CD4-positive, alpha-beta T cell treated with Interleukin-21 for 1 hour (primary cell): ENCODE data around the gene EBF3.

ENCODE experiments used
- DNase-seq: peaks from one replicate; pipeline ENCODE4 v3.0.0-alpha.2; 2020

Gene EBF3

DNA sequence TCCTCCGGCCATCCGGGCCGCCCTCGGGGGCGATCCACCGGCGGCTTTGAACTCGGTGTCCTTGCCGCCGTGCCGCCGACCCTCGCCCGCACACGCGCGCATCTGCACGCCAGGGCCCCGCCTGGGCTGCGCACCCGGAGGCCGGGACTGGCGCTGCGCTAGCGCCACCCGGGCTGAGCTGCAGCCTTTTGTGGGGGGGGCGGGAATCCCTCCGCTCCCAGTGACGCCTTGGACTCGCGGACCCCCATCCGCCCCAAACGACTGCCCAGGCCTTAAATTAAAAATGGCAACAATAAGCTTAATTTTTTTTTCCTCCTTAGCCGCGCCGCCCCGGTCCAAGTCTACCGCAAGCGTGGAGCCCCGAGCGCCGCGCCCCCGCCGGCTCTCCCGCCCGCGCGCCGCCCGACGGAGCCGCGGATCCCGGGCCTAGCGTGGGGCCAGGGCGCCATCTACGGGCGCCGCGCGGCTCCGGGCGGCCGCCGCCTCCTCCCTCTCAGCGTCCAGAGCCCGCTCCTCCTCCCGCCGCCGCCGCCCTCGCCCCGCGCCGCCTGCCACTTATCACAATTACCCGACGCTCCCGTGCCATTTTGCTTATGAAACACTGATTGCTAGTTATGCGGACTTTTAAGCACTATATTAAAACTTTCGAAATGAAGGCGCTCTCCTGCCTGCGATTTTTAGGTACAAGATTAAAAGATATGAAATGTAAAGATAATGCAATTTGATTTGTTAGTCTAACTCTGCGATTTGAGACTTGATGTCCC is 7.5 kb upstream of the EBF3 start:
- DNase-seq = peak; percentile 15

DNA sequence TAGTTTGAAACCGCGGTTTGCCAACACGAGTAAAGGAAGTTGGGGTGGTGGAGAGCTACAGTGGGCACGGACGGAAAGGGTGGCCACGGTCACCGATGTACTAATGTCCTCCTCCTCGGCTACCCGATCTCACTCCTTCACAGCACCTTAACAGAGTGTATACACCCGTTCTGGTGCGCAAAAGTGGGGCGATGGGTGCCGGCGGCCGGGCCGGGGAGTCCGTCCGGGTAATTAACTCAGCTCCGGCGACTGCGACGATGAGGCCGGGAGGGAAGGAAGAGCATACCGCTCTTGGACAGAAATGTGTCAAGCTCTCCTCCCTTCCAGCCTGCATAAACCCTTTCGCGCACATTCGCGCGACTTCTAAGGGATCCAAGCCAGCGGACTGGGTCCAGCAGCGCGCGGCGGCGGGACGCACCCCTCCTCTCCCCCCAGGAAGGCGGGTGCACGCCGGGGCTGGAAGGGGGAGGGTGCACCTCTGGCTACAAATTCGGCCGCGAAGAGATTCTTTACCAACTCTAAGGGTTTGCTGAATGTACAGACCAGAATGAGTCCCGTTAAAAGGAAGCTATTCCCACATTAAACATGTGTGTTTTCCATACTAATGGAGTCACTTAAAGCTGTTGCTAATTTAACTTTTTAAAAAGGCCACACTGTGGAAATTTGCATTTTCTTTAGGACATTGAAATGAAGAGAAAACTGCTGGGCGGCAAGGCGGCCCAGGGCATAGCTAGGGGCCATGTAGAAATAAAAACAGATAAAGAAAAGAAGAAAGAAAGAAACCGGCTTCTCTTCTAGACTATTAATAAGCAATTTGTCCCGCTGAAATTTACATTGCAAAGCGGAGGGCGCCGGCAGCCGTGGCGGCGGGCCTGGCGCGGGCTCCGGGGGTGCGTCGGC is 6.6 kb upstream of the EBF3 start:
- no peak for DNase-seq

DNA sequence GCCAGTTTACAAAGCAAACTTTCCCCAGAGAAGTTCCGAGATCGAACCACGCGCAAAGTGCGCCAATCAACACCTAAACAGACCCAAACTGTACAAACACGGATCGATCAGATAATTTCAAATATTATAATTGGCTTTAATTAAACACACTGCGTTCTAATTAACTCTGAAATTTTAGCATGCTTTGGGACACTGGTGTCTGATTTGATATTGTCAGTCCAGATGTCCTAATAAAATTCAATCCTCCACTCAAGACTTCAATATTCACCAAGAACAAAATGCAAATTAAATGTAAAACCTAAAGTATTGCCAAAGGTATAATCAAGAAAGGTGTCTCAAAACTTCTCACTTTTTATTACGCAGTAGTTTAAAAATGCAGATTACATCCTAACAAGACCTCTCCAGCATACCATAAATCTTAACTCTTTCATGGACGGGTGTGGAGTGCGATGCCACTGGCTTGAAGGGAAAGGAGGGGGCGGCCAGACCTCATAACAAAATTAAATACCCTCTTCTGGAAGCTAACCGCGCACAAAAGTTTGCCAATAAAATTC is 5.9 kb upstream of the EBF3 start:
- DNase-seq = no peak

DNA sequence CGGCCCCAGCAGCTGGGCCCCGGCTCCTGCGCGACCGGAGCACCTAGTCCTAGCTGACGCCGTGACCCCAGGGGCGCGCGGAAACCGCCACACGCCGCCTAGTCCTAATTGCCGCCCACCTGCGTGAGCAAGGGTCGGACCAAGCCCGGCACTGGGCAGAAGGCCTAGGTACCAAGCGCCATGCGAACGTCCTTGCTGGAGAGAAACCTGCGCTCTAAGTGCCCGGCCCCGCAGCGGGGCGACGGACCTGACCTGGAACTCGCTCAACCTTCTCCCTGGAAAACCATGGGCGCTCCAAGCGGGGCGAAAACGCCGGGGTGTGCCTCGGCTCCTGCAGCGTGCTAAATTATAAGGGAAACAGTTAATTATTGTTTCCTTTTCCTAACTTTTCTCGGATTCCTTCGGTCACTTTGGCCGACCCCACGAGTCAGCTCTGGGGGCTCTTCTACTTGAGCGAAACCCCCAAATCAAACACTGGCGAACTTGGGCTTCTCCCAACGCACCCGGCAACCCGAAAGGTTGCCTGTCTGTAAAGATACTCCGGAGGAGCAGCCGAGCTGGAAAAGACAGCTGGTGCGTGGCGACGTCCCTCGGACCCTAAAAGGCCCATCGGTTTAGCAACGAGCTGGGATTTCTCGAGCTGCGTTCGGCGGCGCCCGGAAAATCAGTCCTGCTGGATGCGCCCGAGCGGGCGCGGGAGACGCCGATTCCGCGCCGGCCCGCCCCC is 5.3 kb upstream of the EBF3 start:
- DNase-seq = no peak

DNA sequence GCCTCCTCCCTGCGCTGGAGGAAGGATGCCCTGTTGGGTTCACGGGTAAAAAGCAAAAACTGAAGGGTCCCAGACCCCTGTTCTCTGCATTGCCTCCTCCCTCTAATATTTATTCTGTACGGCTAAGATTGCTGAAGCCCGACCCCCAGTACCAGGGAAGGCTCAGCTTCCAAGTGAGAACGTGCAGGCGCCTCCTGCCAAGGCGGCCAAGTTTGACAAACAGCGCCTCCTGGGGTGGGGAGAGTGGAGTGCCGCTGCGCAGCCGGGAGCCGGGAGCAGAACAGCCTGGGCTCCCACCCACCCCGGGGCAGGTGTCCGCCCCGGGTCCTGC is 4.7 kb upstream of the EBF3 start:
- DNase-seq = no peak

DNA sequence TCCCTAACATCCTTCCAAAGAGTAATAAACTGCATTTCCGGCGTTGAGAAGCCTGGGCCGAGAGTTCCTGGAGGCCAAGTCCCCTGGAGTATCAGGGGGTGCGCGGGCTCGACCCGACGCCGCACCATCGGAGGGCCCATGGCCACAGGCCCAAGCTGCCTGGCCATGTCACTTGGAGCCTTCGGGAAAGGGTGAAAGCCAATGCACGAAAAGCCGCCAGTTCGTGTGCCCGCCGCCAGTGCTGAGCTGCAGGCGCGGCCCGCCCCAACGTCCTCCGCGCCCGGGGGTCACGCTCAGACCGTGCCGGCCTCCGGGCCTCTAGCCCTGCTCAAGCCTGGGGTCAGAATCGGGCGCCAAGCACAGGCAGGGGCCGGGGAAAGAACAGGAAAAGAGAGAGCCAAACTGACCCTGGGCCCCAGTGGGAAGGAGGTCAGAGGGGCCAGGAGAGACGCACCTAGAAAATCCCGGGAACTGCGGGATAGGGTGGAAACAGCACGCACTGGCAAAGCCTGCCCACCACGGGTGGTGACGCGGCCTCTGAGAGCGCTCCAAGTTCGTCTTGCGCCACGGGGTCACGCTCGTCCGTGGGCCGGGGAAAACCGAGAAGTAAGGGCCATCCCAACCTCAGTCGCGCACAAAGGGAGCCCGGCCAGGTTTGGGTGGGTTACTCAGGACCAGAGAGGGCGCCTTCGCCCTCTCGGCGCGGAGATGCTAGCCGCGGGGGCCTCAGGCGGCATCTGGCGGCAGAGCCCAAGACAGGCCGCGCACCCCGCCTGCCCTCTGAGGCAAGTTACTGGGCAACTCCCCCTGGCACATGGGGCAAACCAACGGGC is 4.2 kb upstream of the EBF3 start:
- no peak for DNase-seq

DNA sequence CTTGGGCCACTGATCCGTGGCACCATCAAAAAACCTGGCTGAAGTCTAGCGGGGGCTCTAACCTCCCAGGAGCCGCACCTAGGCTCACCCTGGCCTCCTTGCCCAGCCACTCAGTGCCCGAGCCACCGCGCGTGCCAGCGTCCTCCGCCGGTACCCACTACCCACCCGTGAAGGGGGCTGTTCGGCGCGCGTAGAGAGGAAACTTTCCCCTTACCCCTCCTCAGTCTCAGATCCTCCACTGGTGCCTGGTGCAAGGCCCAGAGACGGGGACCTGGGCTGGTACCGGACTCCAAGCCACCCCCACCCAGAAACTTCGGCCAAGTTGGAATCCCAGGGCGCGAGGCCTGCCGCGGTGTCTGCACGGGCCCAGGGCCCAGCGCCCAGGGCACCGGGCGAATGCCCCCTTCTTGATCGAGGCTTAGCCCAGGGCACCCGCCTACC is 3.5 kb upstream of the EBF3 start:
- DNase-seq = no peak

DNA sequence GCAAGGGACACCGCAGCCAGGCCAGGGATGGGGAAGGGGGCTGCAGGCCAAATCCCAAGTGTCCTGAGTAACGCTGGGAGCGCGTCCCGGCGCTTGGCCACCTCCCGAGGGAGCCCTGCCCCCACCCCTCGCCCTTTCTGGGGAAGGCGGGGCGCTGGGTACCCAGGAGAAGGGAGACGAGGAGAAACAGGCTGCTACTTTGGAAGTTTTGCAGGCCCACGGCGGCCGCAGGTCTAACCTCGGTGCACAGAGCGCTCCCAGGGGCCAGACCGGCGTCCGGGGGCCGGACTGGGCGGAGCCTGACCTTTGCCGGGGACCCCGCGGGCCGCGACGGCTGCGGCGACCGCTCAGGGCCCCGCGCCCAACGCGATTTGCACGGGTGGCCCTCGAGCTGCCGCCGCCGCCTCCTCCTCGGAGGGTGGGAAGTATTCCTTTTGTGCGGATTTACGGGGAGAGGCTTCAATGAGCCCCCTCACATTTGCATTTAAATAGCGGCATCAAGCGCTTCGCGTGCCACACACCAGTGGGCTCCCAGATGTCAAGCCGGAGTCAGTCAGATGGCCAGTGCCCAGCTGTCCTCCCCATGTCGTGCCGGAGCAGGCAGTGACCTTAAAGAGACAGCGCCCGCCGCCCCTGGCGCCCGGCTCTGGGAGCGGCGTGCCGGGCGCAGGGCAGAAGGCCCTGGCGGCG is 3.0 kb upstream of the EBF3 start:
- no peak for DNase-seq

DNA sequence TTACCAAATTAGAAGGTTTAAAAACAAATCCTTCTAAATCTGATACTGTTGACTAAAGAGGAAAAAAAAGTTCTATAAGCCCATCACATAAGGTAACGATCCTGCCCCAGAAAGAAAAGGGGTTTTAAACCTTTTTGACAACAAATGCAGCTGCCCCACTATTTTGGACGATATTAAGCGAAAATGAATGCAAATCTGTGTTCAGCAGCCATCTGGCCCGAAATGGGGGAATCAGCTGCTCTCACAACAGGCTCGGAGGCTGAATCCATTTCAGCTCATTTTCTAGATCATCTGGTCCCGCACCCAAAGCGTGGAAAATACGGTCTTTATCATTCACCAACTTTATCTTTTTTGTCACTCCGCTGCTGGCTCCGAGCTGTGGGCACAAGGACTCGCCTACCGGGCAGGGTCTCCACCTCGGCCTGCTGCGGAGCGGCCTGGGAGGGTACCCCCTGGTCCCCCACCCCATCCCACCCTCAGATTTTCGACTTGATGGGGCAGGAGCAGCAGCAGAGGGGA is 2.4 kb upstream of the EBF3 start:
- no peak for DNase-seq

DNA sequence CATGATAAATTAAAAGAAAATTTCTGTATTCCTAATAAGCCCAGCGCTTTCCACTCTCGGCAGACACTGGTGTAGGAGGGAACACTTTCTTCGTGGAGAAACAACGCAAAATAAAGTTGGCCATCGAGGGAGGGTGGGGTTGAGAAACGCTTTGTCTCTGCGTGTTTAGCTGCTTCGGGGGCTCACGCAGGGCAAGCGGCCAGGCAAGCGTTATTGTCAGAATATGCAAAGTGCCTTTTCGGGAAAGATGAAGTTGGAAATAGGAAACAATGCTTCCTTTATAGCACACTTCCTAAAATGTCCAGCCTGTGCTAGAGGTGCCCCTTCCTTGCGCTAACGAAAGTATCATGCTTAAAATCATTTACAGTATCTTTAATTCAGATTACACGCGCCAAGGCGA is 1.9 kb upstream of the EBF3 start:
- no peak for DNase-seq

DNA sequence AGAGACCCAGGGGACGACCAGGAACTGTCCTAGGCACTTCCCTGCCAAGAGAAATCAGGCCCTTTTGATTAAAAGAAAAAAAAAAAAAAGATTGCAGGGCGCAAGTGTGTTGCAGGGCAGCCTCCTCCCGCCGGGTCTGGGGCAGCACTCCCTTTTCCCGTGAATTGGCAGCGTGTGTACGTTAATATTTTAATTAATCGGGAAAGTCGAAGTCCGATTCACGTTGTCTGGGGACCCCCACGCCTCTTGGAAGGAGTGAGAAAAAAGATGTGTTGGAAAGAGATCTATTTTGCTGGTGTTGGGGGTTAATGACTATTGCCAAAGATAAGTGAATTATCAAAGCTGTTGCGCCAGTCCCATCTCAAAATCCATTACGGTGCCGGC is 1.3 kb upstream of the EBF3 start:
- DNase-seq = no peak

DNA sequence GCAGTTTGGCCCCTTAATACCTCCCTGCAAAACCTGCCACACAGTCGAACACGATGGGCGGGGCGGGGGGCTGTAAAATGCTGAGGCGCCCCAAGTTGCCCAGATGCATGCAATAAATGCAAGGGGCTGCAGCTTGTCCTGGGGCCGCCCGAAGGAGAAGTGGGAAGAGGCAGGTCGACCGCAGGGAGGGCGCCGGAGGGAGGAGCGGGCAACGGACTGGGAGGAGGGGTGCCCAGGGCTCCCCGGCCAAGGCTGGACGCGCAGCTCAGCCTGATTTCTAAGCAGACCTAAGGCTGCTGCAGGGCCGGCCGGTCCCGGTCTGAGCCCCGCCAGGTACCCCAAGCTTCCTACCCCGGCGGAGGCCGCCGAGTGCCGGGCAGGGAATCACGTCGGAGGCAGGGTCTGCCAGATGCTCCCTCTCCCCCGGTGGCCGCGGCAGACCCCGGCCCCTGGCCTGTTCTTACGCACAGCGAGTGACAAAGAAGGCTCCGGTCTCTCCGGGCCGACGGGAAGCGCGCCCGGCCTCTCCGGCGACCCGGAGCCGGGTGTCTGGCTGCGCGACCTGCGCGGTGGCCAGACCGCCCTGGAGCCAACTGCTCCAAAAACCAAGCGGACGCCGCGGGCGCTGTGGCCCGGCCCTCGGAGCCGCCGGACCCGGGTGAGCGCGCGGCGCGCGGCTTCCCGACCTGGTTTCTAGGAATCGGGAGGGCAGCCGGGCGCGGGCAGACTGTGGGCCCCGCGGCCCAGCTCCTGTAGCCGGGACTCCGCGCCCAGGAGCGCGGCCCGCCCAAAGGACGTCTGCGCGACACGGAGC is 744 bp upstream of the EBF3 start:
- no peak for DNase-seq

DNA sequence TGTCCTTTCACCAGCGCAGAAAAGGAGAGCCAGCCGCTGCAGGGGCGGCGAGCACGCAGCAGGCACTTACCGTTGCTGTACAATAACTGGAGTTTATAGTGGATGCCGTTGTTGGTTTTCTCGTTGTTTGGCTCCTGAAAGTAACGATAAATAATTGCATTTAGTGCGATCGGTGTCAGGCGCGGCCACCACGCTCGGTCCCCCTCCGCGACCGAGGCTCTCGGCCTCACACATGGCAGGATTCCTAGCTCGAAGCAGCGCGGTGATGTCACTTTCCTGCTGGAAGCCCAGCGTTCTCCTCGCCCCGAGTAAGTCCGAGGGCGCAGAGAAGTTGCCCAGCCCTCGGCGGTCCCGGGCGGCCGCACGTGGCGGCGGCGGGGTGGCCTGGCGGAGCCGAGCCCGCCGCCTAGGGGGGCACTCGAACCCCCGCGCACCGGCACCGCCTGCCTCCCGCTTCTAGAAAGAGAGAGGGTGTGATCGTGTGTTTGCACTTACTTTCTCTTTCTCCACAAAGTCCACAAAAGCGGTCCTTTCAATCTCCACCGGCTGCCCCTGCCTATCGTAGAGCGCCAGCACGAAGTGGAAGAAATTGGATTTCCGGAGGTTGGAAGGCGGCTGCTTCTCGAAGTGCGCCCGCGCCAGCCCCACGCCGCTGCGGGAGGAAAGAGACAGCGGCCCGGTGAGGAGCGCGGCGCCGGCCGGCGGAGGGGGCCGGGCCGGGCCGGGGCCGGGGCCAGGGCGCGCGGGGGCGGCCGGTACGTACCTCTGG is 1.0 kb downstream of the EBF3 start:
- no peak for DNase-seq

DNA sequence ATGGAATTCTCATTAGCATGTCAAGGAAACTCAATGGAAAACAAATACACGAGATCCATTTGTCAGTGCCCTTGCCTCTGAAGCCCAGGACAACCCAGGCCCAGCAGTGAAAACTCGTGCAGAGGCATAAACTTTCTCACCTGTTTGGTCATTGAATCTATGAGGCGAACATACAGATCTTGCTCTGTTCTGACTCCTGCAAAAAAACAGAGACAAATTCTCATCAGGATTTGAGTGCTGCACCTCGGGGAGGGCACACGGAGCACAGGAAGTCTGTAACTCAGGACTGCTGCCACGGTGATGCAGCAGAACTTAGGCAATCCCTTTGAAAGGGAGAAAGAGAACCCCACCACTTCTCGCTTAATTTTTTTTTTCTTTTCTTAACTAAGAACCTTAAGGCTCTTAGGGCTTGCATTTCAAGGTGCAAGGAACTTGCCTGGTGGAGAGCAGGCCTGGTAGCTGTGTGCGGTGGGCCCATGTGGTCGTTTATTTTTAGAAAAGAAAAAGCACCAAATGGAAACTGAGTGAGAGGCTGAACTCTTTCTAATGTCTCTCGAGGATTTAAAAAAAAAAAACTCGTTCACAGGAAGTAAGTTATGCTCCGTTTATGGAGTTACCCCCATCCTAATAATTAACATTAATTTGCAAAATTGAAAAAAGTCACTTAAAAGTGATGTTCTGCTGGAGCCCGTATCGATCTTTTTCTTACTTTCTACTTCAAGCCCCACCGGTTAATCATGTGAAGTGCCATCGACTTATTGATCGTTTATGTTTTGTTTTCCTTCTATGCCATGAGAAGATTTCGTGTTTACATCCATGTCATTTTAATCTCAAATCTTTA is 1.8 kb downstream of the EBF3 start:
- no peak for DNase-seq

DNA sequence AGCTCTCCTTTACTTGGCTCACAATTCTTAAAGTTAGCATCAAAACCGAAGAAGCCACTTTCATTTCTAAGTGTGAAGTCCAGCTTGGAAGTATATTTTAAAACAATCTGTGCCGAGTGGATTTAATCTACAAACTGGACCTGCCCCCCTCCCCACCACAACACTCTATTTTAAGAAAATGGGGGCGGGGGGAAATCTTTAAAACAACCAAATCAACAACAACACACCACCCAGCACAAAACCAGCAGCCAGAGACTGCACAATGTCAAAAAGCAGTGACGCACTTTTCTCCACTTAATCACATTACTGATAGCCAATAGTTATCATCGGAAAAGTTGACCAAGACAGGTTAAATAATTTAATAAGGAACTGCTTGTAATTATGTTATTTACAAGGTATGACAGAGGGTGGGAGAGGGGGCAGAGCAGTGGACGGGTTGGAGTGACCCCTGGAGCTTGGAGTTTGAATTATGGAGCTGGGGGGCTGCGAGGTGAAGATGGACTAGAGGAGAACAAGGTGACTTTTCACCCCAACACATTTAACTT is 2.8 kb downstream of the EBF3 start:
- no peak for DNase-seq

DNA sequence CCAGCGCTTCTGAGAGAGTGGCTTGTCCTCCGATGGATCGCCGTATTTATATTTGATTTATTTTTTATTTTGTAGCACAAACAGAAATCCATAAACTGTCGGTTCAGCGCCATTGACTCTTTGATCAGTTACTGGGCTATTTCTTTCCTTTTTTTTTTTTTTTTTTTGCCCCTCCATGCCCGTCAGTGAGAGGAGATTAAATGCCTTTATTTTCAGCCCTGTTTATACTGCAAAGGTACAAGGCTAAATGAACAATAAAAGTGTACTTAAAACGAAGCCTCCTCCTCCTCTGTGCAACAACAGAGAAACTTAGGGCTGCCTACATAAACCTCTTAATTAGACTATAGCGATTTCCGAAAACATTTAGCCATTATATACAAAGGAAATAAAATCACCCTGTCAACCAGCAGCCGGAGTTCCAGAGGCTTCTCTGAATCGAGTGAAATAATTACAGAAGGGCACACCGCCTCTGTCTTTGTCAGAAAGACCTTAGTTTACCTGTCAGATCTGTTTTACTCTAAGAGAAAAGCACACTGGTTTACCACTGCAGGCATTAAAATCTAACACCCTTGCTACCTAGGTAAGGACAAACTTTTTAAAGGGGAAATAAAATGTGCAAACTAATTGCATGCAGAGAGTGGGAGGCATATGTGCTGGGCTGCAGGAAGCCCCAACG is 3.5 kb downstream of the EBF3 start:
- DNase-seq = no peak

DNA sequence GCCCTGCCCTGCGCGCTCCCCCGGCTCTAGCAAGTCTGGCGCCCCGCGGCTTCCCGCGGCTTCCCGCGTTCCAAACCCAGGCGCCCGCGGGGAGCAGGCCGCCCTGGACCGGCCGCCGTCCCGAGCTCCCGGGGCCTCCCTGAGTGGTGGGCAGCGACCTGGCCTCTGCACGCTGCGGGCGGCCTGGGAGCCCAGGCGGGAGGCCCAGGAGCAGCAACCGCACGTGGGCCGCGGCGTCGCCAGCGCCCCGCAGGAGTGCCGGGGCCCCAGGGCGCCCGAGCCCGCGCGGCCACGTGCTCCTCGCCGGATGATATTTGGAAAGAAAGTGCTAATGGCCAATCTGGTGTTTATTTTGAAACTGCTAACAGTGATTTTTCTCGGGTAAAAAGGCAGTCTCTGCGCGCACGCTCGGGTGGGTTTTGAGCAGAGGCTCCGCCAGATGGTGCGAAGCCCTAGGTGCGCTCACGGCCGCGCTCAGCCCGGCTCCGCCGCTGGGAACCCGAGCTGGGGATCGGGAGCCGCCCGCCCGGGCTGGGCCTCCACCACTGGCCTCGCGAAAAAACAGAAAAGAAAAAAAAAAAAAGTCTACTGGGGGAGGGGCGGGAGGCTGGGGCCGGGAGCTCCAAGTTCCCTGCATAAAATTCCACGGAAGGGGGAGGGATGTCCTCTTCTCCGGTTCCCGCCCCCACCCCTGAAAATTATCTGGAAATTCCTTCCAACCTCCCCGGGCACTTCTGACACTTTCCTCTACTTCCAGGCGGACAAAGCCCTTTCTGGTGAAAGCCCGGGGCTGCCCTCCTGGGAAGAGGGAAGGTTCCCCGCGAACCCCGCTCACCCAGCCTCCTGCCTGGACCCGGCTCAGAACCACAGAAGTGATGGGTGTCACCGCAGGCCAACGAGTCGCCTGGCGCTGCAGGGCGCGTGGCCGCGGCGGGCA is 4.3 kb downstream of the EBF3 start:
- no peak for DNase-seq
